HG03558 (cell line): ENCODE data around the gene TFEB.

Experiments used
- ATAC-seq: cut with Tn5 transposase; IDR thresholded peaks from one replicate; pipeline ENCODE4 v1.9.1; 2021; ENCODE audit warnings: moderate number of reproducible peaks; ENCODE audit not compliant: unreplicated experiment; ENCODE audit errors: extremely low read depth

The TFEB gene

DNA sequence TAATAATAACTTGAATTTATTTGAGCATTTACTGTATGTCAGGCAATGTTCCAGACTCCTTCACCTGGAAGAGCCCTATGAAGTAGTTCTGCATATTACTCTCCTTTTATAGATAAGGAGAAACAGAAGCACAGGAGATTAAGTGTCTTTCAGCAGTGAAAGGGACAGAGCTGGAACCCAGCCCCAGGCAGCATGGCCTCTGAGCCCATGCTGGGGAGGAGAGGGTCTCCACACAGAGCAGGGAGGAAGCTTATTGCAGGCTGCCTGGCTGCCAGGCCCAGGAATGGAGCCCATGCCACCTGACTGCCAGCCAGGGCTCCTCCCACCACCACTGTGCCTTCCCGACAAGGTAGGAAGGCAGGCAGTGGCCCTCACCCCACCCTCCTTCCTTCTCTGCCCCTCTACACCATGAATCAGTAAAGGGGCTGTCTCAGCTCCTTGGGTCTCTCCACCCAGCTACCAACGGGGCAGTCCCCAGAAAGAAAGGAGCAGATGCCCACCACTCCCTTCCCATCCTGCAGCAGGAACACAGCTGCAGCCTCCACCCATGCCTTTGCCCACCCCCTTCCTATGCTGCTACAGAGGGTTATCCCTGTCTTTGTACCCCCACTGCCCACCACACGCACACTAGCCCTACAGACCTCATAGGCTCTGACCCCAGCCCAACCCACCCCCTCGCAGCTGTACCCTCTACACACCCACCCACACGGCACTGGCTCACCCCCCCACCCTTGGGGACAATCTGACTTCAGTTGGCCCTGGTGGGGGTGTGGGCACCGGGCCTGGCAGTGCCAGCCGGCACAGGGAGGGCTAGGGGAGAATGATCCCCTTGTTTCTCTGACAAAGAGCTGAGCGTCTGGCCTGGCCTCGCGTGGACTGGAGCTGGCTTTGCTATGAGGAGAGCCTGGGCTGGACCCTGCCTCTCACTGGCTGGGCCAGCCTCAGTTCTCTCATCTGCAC, 41.8 kb downstream of the TFEB start:
- ATAC-seq: no peak

DNA sequence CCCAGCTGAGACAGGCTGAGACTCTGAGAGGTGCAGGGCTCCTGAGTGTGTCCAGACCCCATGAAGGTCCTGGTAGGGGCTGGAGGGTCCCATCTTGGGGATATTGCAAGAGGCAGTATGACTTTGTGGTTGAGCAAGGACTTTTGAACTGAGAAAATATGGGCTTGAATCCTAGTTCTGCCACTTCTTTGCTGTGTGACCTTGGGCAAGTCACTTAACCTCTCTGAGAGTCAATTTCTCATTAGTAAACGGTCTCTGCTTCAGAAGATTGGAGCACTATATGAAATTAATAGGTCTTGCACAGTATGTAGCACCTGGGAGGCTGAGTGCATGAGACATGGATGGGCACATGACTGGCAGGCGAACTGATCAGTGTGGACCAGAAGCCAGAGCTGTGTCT, 42.7 kb downstream of the TFEB start:
- ATAC-seq: no peak

DNA sequence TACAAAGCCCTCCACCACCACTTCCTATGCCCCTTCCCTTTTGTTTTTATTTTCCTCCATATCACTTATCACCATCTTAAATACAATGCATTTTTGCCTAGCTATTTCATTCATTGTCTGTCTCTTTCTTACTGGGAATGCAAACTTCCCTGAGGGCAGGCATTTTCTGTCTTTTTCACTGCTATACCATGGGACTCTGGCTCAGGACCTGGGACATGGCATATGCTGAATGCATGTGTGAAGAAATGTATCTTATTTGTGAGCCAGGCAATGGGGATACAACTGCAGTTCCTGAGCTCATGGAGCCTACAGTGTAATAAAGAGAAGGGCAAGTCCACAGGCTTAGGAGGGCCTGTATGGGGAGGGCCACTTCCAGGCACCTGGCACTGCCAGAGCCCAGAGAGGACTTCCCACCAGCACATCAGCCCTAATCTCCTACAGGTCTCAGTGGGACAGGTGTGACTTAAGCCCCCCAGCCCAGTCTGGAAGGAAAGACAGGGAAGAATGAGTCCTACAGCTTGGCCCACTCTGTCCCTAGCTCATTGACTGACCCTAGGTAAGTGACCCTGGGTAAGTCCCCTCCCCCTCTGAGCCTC, 43.2 kb downstream of the TFEB start:
- no peak for ATAC-seq

DNA sequence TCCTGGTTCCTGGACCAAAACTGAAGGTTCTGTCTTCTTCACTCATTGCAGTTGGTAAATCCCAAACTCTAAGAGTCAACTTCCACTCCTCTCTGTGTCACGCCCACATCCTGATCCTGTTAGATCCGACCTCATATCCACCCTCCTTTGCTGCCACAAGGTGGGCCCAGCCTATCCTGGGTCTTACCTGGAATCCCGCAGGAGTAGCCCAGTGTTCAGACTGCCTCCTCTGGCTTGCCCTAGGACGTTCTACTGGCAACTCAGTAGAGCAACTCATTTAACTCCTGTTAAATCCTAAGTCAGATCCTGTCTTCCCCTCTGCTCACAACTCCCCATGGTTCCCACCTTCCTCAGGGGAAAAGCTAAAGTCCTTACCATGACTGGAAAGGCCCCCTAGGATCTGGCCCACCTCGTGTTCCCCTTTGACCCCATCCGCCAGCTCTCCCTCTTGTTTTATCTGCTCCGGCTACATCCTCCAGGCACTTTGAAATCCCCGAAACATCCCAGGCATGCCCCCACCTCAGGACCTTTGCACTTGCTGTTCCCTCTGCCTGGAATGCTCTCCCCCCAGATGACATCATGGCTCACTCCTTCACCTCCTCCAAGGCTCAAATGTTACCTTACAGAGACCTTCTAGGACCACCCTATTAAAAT, 43.9 kb downstream of the TFEB start:
- no peak for ATAC-seq

DNA sequence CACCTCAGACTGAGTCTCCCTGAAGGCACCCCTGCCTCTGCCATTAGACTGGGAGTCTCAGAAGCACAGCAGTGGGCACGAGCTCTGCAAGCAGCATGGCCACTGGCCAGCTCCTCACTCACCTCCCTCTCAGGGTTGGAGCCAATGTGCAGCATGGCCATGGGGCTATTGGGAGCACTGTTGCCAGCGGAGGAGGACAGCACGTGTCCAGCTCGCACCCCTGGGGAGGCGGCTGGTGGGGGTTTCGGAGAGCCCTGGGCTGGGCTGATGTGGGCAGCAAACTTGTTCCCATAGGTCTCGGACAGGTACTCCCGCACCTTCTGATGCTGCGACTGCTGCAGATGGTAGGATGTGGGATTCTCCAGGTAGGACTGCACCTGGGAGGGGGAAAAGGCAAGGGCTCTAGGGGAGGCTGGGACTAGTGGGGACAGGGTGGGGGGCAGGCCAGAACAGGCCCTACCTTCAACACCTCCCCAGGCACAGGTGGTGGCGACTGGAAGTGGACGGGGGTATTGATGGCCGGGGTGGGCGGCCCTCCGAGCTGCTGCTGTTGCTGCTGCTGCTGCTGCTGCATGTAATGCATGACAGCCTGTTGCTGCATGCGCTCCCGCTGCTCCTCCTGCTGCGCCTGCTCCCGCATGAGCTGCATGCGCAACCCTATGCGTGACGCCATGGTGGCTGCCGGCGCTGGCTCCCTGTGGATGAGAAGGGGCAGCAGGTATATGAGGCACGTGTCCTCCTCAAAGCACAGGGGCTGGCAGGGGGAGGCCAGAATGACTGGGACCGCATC, 44.7 kb downstream of the TFEB start:
- ATAC-seq: no peak

DNA sequence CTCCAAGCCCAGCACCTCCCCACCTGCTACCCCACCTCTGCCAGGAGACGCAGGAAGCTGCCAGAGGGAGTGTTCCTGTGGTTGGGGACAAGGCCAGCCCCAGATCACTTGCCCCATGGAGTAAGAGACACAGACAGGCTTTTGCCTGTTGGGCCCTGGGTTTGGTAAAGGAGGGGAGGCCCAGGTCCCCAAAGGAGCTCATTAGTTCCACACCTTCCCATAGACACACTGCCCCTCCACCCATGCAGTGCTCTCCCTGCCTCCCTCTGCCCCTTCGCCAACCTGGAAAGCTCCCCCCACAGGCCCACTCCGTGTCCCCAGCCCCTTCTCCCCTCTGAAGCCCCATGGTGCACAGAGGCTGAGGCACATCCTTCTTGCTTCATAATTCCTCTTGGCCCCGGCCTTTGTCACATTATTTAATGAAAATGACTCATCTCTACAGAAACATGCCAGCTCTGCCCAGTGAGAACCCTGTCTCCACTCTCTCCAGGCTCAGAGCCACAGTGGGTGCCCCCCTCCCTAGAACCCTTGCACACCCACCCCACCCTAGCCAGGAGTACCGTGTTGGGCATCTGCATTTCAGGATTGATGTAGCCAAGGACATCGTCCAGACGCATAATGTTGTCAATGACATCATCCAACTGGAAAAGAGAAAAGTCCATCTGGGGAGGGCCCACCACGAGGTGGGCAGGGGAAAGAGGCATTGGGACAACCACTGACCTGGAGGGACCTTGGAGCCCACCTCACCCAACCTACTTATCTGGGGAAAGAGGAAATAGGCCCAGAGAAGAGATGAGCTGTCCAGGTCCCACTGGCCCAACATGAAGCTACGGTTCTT, 46.0 kb downstream of the TFEB start:
- no peak for ATAC-seq

DNA sequence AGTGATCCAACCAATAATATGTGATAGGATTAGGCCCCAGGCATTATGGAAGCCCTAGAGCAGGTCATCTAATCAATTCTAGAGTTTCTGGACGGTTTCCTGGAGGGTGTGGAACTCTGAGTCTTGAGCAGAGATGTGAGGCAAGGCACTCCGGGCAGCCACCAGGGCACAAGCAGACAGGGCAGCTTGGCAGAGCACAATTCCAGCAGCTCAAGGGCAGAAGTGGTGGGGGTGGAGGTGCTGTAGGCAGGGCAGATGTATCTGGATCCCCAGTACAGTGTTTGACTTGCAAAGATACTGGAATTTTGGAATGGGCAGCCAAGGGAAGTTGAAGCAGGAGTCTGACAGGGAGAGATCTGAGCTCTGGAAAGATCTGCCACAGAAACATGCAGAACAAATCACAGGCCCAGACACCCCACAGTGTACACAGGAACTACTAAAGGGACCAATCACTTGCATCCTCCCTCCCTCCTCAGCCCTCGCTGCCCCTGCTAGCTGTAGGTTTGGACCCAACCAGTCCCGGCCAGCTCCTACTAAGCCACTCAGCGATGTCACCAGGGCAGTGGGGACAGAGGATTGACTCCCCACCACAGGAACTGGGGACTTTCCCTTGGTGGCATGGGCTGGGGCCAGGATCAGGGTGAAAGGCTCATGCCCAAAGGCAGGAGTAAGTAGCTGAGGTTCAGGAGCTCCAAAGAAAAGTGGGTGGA, 47.0 kb downstream of the TFEB start:
- no peak for ATAC-seq

DNA sequence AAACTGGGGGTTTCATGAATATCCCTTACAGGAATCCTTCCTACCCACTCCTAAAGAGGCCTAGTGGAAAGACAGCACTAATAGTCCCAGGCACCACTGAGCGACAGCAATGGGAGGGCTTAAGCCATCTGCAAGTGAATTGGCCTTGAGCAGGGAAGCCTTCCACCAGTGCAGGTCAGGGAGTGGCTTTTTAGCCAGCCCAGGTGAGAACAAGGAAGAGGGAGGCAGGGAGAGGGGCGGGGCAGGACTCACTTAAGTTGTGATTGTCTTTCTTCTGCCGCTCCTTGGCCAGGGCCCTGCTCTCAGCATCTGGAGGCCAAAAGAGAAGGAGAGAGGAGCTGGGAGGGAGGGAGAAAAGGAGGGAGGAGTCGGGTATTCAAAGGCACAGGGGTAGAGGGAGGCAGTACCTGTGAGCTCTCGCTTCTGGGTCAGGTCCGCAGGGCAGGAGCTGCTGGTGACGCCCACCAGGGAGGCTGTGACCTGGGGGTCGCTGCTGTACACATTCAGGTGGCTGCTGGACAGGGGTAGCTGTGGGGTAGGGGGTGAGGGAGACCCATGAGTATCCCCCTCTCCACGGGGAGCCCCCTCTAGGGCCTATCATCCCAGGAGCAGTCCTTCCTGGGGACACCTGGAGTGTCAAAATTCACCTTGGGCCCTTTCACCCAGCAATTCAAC, 47.8 kb downstream of the TFEB start:
- no peak for ATAC-seq

DNA sequence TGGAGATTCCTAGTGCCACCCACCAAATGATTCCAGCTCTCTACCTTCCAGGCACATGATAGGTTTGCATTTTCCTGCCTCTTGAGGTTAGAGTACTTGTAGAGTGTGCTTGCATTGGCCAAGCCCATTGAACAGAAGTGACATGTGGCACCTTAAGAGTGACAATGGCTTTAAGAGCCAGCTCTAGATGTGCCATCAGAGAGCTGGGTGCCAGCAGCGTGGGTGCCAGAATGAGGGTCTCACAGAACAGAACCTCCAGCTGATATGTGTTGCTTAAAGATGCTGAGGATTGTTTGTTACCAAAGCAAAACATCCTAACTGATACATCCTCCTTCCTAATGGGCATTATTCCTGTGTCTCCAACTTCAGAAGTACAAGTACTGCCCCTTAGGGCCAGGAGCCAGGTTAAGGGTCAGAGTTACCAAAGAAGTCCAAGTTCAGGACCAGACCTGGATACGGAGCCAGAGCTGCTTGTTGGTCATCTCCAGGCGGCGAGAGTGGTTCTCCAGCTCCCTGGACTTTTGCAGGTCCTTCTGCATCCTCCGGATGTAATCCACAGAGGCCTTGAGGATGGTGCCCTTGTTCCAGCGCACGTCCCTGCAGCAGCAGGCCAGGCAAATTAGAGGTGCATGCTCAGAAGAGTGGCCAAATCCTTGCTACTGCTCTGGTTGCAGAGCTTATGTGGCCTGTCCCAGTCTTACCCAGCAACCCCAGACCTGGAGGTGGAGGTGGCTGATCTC, 49.6 kb downstream of the TFEB start:
- ATAC-seq: no peak

DNA sequence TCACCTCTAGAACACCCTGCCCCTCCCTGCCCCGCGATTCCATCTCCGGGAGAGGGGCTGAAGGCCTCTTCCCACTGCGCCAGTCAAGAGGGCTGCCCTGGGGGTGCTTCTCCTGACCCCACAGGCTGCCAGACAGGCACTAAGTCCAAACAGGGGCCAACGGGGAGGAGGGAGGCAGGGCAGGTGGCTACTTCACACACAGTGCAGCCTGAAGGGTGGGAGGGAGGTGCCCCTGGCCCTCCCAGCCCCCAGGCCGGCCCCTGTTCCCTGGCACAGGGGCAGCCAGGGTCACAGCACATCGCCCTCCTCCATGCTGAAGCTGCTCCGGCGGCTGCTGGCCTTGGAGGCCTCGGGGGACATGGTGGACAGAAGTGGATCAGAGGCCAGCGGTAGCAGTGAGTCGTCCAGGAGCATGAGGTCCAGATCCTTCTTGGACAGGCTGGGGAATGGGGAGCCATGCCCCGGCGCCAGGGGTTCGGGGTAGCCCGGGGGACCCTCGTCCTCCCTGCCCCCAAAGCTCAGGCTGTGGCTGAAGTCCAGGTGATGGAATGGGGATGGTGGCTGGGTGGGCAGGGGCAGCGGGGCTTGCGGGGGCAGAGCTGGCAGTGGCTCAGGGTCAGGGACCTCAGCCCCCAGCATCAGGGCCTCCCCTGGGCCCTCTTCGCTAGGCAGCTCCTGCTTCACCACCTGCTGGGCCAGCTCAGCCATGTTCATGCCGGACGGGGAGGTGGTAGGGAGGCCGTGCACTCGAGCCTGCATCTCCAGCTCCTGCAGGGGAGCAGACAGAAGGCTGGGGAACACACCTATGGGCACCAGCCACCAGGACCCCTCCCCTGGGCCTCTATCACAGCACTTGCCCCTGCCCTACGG, 50.9 kb downstream of the TFEB start:
- no peak for ATAC-seq

DNA sequence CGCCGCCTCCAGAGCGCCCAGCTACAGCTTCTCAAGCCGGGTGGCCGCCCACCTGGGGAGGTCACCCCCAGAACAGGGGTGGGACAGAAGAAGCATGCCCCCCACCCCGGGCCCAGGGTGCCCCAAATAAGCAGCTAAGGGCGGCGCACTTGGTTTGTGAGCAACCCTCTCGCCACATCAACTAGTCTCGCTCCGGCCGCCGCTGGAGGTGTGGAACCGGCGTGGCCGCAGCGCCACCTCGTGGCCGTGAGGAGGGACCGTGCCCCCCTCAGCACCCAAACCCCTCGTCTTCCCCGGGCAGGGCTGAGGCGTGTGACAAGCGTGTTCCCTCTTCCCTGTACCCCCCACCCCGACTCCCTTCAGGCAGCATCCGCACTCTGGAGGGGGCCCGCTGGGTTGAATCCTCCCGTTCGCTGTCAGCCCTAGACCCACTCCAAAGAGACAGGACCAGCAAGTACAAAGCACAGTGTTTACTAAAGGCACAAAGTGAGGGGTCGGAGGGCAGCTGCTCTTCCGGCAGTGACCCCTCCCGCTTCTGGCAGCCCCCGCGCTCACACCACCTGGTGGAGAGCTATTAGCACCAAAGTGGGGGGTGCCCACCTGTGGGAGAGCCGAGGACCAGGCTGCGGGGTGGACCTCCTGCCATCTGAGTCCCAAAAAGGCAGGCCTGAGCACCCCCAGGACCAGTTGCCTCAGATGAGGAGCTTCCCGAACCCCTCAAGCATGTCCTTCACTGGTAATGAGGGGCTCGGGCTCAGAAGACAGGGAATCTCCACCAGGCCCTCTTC, 51.7 kb downstream of the TFEB start:
- ATAC-seq: peak; percentile 52

DNA sequence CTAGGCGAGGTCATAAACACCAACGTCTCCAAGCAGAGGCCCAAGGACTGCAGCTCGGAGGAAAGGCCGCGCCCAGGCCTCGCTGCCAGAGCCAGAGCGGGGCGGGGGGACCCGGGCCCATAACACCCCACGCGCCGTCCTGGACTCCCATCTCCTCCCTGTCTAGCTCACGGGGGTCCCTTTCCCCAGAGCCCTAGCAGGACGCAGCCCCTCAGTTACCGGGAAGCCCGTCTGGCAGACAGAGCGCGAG, 52.2 kb downstream of the TFEB start:
- no peak for ATAC-seq

DNA sequence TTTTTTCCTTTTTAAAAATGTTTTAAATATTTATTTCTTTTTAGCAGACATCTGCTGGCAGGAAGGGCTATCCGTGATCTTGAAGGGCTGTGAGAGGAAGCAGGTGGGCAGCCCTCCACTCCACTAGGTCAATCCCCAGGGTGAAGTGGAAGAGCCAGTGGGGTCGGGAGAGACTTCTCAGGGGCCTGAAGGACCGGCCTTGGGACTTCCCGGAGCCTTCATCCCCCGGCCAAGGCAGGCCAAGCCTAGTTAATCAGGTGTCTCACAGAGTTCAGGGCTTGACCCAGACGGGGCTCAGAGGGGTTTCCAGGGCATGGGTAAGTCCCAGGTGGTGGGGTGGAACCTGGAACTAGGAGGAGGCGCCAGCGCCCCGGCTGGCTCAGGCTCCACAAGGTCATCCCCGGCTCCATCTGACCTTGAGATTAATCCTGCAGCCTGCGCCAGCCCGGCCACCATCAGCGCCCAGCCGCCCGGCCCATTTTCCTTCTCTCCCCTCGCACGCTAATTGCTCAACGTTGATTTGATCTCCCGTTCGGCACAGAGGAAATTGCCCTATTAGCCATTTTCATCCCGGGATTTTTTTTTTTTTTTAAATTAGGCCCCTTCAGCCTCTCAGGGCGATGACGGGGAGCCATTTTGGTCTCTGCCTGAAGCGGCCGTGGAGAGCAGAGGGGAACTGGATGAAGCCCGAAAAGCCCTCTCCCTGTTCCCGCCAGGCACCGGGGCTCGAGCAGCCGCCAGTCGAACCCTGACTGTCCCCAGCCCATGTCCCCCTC, 52.7 kb downstream of the TFEB start:
- no peak for ATAC-seq

DNA sequence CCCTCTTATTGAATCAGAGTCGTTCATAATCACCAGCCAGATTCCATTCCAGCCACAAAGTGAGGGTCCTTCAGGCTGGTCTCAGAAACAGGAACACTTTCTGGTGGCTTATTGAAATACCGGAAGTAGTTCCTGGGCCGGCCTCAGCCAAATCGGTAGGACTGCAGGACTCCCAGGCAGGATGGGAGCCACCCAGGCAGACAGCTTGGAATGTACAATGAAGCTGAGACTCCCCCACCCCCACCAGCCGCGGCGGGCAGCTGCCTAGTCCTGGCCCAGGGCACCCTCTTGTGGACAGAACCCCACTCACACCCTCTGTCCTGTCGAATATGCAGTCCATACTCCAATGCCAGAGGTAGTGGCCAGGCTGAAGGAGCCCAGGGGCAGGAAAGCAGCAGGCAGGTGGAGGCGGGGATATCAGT, 53.3 kb downstream of the TFEB start:
- ATAC-seq: no peak

DNA sequence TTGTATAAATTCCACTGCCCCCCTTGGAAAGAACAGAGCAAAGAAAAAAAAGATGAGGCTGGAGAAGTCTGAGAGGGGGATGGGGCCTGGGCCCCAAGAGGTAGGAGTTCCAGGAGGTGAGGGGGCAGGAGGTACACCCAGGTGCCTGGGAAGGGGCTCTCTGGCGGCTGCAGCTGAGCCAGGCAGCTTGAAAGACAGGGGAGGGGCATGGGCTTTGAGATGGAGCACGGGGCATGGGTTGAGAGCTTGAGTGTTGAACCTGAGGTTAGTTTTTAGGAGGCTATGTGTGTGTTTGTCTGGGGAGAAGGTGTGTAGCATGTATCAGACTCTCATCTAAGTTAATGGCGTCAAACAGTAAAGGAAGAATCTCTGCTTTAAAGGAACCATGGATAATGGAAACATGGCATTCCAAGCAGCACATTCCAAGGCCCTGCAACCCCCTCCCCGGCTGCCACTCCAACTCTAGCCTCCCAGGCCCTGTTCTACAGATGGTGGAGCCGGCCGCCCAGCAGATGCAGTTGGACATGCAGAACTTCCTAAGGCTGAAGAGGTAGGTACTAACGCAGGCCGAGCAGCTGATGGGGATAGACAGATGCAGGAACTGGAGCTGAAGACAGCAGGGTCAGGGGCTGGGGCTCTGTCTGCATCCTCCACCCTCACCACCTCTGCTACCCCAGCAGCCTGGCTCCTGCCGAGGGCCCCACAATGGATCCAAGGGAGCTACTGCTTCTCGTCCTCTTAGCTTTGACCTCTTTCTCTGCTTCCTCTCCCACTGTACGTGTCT, 55.0 kb downstream of the TFEB start:
- ATAC-seq: no peak
